ENCODE results near the gene LYRM9.
"Not testable (repeated sequence)": the region's sequence is repeated elsewhere in the genome, so short reads cannot be mapped to it uniquely, and the experiment has no call there.

The LYRM9 gene

GRCh38 chr17:27856676-27857432 lies 36.3 kb downstream of the LYRM9 start:
- Histone ChIP-seq H3K4me3 (ENCODE audit: low read depth, low read length) (no peak overlapping the region), H3K4me1 (ENCODE audit: control insufficient read depth, insufficient read depth, low read length, unreplicated experiment) (no peaks in the 10 kb centered on the region), H3K27me3 (ENCODE audit: insufficient read depth, low read length) (peaks cover 94% of the 10 kb centered on the region), H3K36me3 (ENCODE audit: insufficient read depth, low read length) (no peaks in the 10 kb centered on the region), H3K79me2 (ENCODE audit: control insufficient read depth, insufficient read depth, low read length, unreplicated experiment) (no peaks in the 10 kb centered on the region), H3K27ac (ENCODE audit: low read depth, low read length) (no peak overlapping the region), H2AFZ (ENCODE audit: low read length, unreplicated experiment) (no peak overlapping the region)

GRCh38 chr17:27855454-27855853 lies 37.7 kb downstream of the LYRM9 start:
- Histone ChIP-seq H3K27me3 (ENCODE audit: insufficient read depth, low read length) (peaks cover 96% of the 10 kb centered on the region), H3K27ac (ENCODE audit: low read depth, low read length) (no peak overlapping the region), H3K79me2 (ENCODE audit: control insufficient read depth, insufficient read depth, low read length, unreplicated experiment) (no peaks in the 10 kb centered on the region), H3K4me1 (ENCODE audit: control insufficient read depth, insufficient read depth, low read length, unreplicated experiment) (no peaks in the 10 kb centered on the region), H3K36me3 (ENCODE audit: insufficient read depth, low read length) (no peaks in the 10 kb centered on the region), H2AFZ (ENCODE audit: low read length, unreplicated experiment) (no peak overlapping the region), H3K4me3 (ENCODE audit: low read depth, low read length) (no peak overlapping the region)

- no peak overlapping the region for H3K27ac ChIP-seq (ENCODE audit: low read depth, low read length)
- no peak overlapping the region for H2AFZ ChIP-seq (ENCODE audit: low read length, unreplicated experiment)
- H3K4me3 ChIP-seq (ENCODE audit: low read depth, low read length), result no peak overlapping the region
- no peaks in the 10 kb centered on the region for H3K36me3 ChIP-seq (ENCODE audit: insufficient read depth, low read length)
- H3K27me3 ChIP-seq (ENCODE audit: insufficient read depth, low read length), result peaks cover 94% of the 10 kb centered on the region
- H3K79me2 ChIP-seq (ENCODE audit: control insufficient read depth, insufficient read depth, low read length, unreplicated experiment), result no peaks in the 10 kb centered on the region
- H3K4me1 ChIP-seq (ENCODE audit: control insufficient read depth, insufficient read depth, low read length, unreplicated experiment), result no peaks in the 10 kb centered on the region
These were observed 39.0 kb downstream of the LYRM9 start for GRCh38 chr17:27854163-27854562.

- Histone ChIP-seq H3K36me3 (ENCODE audit: insufficient read depth, low read length) (no peaks in the 10 kb centered on the region), H3K27me3 (ENCODE audit: insufficient read depth, low read length) (peaks cover 94% of the 10 kb centered on the region)
These were observed 40.1 kb downstream of the LYRM9 start for GRCh38 chr17:27853091-27853490.

GRCh38 chr17:27849474-27850185 lies 43.5 kb downstream of the LYRM9 start:
- H3K4me3 ChIP-seq (ENCODE audit: low read depth, low read length), result no peak overlapping the region
- no peaks in the 10 kb centered on the region for H3K4me1 ChIP-seq (ENCODE audit: control insufficient read depth, insufficient read depth, low read length, unreplicated experiment)
- no peak overlapping the region for H2AFZ ChIP-seq (ENCODE audit: low read length, unreplicated experiment)
- peaks cover 84% of the 10 kb centered on the region for H3K27me3 ChIP-seq (ENCODE audit: insufficient read depth, low read length)
- H3K36me3 ChIP-seq (ENCODE audit: insufficient read depth, low read length), result no peaks in the 10 kb centered on the region
- no peaks in the 10 kb centered on the region for H3K79me2 ChIP-seq (ENCODE audit: control insufficient read depth, insufficient read depth, low read length, unreplicated experiment)
- H3K27ac ChIP-seq (ENCODE audit: low read depth, low read length), result no peak overlapping the region

More at GRCh38 chr17:27853091-27853490, 40.1 kb downstream of the LYRM9 start:
- Histone ChIP-seq H2AFZ (ENCODE audit: low read length, unreplicated experiment) (no peak overlapping the region), H3K27ac (ENCODE audit: low read depth, low read length) (no peak overlapping the region), H3K4me1 (ENCODE audit: control insufficient read depth, insufficient read depth, low read length, unreplicated experiment) (no peaks in the 10 kb centered on the region), H3K4me3 (ENCODE audit: low read depth, low read length) (no peak overlapping the region), H3K79me2 (ENCODE audit: control insufficient read depth, insufficient read depth, low read length, unreplicated experiment) (no peaks in the 10 kb centered on the region)

- no peak overlapping the region for H3K4me3 ChIP-seq (ENCODE audit: low read depth, low read length)
- H3K79me2 ChIP-seq (ENCODE audit: control insufficient read depth, insufficient read depth, low read length, unreplicated experiment), result no peaks in the 10 kb centered on the region
- H3K4me1 ChIP-seq (ENCODE audit: control insufficient read depth, insufficient read depth, low read length, unreplicated experiment), result no peaks in the 10 kb centered on the region
- H2AFZ ChIP-seq (ENCODE audit: low read length, unreplicated experiment), result no peak overlapping the region
- H3K27me3 ChIP-seq (ENCODE audit: insufficient read depth, low read length), result peaks cover 80% of the 10 kb centered on the region
- H3K36me3 ChIP-seq (ENCODE audit: insufficient read depth, low read length), result no peaks in the 10 kb centered on the region
- no peak overlapping the region for H3K27ac ChIP-seq (ENCODE audit: low read depth, low read length)
These were observed 44.2 kb downstream of the LYRM9 start for GRCh38 chr17:27848931-27849330.

- H3K79me2 ChIP-seq (ENCODE audit: control insufficient read depth, insufficient read depth, low read length, unreplicated experiment); H3K4me1 ChIP-seq (ENCODE audit: control insufficient read depth, insufficient read depth, low read length, unreplicated experiment); H2AFZ ChIP-seq (ENCODE audit: low read length, unreplicated experiment); H3K36me3 ChIP-seq (ENCODE audit: insufficient read depth, low read length); H3K27ac ChIP-seq (ENCODE audit: low read depth, low read length); H3K4me3 ChIP-seq (ENCODE audit: low read depth, low read length): not testable (repeated sequence)
- peaks cover 74% of the 10 kb centered on the region for H3K27me3 ChIP-seq (ENCODE audit: insufficient read depth, low read length)
These were observed 46.3 kb downstream of the LYRM9 start for GRCh38 chr17:27846808-27847307.

GRCh38 chr17:27846042-27846655 lies 47.0 kb downstream of the LYRM9 start:
- Histone ChIP-seq H3K27me3 (ENCODE audit: insufficient read depth, low read length) (peaks cover 67% of the 10 kb centered on the region), H3K27ac (ENCODE audit: low read depth, low read length) (no peak overlapping the region), H2AFZ (ENCODE audit: low read length, unreplicated experiment) (no peak overlapping the region), H3K79me2 (ENCODE audit: control insufficient read depth, insufficient read depth, low read length, unreplicated experiment) (no peaks in the 10 kb centered on the region), H3K4me1 (ENCODE audit: control insufficient read depth, insufficient read depth, low read length, unreplicated experiment) (no peaks in the 10 kb centered on the region), H3K36me3 (ENCODE audit: insufficient read depth, low read length) (no peaks in the 10 kb centered on the region), H3K4me3 (ENCODE audit: low read depth, low read length) (no peak overlapping the region)

- Histone ChIP-seq H3K4me1 (ENCODE audit: control insufficient read depth, insufficient read depth, low read length, unreplicated experiment) (no peaks in the 10 kb centered on the region), H2AFZ (ENCODE audit: low read length, unreplicated experiment) (no peak overlapping the region), H3K27me3 (ENCODE audit: insufficient read depth, low read length) (peaks cover 65% of the 10 kb centered on the region), H3K27ac (ENCODE audit: low read depth, low read length) (no peak overlapping the region), H3K4me3 (ENCODE audit: low read depth, low read length) (no peak overlapping the region), H3K79me2 (ENCODE audit: control insufficient read depth, insufficient read depth, low read length, unreplicated experiment) (no peaks in the 10 kb centered on the region), H3K36me3 (ENCODE audit: insufficient read depth, low read length) (no peaks in the 10 kb centered on the region)
These were observed 47.7 kb downstream of the LYRM9 start for GRCh38 chr17:27845264-27846041.

- Histone ChIP-seq H3K79me2 (ENCODE audit: control insufficient read depth, insufficient read depth, low read length, unreplicated experiment) (no peaks in the 10 kb centered on the region), H3K4me3 (ENCODE audit: low read depth, low read length) (no peak overlapping the region), H3K27me3 (ENCODE audit: insufficient read depth, low read length) (peaks cover 54% of the 10 kb centered on the region), H2AFZ (ENCODE audit: low read length, unreplicated experiment) (no peak overlapping the region), H3K4me1 (ENCODE audit: control insufficient read depth, insufficient read depth, low read length, unreplicated experiment) (no peaks in the 10 kb centered on the region), H3K27ac (ENCODE audit: low read depth, low read length) (no peak overlapping the region), H3K36me3 (ENCODE audit: insufficient read depth, low read length) (no peaks in the 10 kb centered on the region)
These were observed 52.5 kb downstream of the LYRM9 start for GRCh38 chr17:27840688-27841087.

Measured in ACC112 (cell line).